ENCODE results near the gene HOXA3. TPM values are rescaled to one million over a fixed set of nuclear protein-coding genes. Genes with fewer than 3 reads are reported as not detected.
A peak's percentile ranks its signal among the peaks of the same experiment; 100 is the strongest.

HOXA3 gene
- total RNA-seq, 2 donors from 2014 or later: 13.3 to 14.1 TPM

DNA sequence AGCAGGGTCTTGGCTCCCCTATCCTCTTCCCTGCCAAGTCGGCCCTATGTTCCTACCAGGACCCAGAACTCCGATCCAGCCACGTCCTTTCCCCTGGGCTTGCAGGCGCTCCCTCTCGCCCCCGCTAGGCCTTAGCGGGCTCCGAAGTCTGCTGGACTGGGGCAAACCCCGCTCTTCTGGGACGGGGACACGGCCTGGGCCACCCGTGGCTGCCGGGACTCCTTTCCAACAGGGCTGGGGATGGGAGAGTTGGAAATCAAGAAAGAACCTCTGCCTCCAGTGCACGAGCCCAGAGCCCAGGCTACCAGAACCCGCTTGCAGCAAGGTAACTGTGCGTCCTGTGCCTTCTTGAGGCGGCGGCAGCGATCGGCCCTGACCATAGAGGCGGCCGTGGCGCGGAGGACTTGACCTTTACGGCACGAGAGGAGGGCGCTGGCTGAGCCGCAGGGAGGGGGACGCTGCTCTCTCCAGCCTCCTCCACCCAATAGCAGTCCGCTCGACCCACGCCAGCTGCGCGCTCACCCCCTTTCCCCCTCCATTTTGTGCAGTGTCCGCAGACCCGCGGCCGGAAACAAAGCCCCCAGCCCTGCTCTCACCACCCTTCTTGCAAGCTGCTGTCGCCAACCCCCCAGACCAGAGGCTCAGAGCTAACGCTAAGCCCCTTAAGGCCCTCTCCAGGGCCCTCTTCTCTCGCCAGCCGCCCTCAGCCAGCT lies 39.6 kb upstream of the HOXA3 start:
- H3K4me3 ChIP-seq: peak overlapping the region; percentile 39
- H3K9ac ChIP-seq (ENCODE audit: low read depth in 2 of 2, low read length in 2 of 2): peak overlapping the region; percentile 74 to 89
- peaks cover 6% of the 10 kb centered on the region for H3K4me1 ChIP-seq
- peak; percentile 70 for DNase-seq
- intact Hi-C loops (cut with DNase I): loop anchor here (10.0 kb wide), 2 partner anchors 553 to 903 kb away; partner anchors contain the start of gene TAX1BP1
- H3K27ac ChIP-seq: peak overlapping the region; percentile 94
- TF ChIP-seq, protein P1, sequence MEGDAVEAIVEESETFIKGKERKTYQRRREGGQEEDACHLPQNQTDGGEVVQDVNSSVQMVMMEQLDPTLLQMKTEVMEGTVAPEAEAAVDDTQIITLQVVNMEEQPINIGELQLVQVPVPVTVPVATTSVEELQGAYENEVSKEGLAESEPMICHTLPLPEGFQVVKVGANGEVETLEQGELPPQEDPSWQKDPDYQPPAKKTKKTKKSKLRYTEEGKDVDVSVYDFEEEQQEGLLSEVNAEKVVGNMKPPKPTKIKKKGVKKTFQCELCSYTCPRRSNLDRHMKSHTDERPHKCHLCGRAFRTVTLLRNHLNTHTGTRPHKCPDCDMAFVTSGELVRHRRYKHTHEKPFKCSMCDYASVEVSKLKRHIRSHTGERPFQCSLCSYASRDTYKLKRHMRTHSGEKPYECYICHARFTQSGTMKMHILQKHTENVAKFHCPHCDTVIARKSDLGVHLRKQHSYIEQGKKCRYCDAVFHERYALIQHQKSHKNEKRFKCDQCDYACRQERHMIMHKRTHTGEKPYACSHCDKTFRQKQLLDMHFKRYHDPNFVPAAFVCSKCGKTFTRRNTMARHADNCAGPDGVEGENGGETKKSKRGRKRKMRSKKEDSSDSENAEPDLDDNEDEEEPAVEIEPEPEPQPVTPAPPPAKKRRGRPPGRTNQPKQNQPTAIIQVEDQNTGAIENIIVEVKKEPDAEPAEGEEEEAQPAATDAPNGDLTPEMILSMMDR (IDR thresholded peaks at IDR 0.05): no peak
- no peaks in the 10 kb centered on the region for H3K27me3 ChIP-seq
- H3K9me3 ChIP-seq: no peaks in the 10 kb centered on the region
- H3K36me3 ChIP-seq: no peaks in the 10 kb centered on the region

DNA sequence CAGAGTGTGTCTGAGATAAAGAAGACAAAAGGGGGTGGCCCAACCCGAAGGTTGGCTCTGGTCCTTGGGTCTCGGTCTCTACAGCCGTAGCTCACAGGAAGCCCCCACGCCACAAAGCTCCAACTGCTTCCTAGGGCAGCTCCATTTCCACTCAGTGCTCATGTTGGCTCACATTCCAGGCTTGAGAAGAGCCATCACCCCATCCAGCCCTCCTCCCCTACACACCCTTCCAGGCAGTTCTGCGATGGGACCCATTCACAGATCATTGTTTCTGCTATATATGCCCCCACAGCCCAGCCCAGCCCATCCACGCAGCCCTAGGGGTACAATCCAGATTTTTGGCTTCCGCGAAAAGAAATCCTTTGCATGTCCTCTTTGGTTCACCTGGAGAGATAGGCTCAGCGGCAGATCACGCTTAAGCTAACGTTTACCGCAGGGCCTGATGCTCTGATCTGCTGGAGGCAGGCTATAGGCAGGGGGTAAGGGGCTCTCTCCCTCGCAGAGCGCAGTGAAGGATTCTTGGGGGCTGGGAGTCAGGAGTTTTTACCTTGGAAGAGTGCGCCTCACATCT lies 38.9 kb upstream of the HOXA3 start:
- H3K9me3 ChIP-seq: no peaks in the 10 kb centered on the region
- TF ChIP-seq, protein P1 (IDR thresholded peaks at IDR 0.05): no peak
- no peaks in the 10 kb centered on the region for H3K27me3 ChIP-seq
- peak; percentile 47 for DNase-seq
- H3K36me3 ChIP-seq: no peaks in the 10 kb centered on the region
- intact Hi-C loops (cut with DNase I): loop anchor here (10.0 kb wide), 2 partner anchors 554 to 904 kb away; partner anchors contain the start of gene TAX1BP1
- peak overlapping the region; percentile 74 to 89 for H3K9ac ChIP-seq (ENCODE audit: low read depth in 2 of 2, low read length in 2 of 2)
- H3K4me1 ChIP-seq: peaks cover 6% of the 10 kb centered on the region
- peak overlapping the region; percentile 39 for H3K4me3 ChIP-seq
- H3K27ac ChIP-seq: peak overlapping the region; percentile 94

DNA sequence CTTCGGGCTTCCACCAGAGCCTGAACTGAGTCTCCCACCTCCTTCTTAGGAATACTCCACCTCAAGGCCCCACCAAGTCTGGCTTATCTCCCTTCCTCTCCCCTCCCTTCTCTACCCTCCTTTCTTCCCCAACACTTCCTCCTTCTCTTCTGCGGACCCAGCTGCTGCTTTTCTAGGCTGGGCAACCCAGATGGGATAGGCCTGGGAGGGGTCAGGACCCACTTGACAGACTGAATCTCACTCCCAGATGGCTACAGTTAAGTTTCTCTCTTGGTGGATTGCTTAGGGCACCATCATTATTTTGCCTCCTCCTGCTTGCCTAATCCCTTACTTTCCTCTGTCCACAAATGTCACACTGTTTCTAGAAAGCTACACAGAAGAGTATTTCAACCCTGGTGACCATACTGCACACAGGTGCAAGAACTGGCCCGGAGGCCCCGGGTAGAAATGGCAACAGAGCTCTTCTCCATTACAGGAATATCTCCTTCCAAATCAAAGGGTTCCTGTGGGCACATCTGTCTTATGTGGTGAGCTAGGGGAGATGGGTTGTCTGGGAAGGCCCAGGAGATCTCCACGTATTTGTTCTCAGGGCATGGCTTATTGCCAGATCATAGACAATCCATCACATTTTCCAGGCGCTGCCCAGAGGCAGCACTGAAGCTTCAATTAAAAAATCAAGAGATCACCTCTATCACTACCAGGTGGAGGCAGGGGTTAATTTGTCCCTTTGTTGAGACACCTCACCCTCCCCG lies 37.8 kb upstream of the HOXA3 start:
- peak overlapping the region in 1 of 2 donors; percentile 89 for H3K9ac ChIP-seq (ENCODE audit: low read depth in 2 of 2, low read length in 2 of 2)
- TF ChIP-seq, protein P1 (IDR thresholded peaks at IDR 0.05): no peak
- no peaks in the 10 kb centered on the region for H3K9me3 ChIP-seq
- H3K27me3 ChIP-seq: peaks cover 5% of the 10 kb centered on the region
- H3K36me3 ChIP-seq: no peaks in the 10 kb centered on the region
- H3K27ac ChIP-seq: peak overlapping the region; percentile 94
- intact Hi-C loops (cut with DNase I): loop anchor here (10.0 kb wide), 2 partner anchors 555 to 905 kb away; partner anchors contain the start of gene TAX1BP1
- H3K4me3 ChIP-seq: no peak overlapping the region
- H3K4me1 ChIP-seq: peaks cover 6% of the 10 kb centered on the region
- DNase-seq: peak; percentile 39

DNA sequence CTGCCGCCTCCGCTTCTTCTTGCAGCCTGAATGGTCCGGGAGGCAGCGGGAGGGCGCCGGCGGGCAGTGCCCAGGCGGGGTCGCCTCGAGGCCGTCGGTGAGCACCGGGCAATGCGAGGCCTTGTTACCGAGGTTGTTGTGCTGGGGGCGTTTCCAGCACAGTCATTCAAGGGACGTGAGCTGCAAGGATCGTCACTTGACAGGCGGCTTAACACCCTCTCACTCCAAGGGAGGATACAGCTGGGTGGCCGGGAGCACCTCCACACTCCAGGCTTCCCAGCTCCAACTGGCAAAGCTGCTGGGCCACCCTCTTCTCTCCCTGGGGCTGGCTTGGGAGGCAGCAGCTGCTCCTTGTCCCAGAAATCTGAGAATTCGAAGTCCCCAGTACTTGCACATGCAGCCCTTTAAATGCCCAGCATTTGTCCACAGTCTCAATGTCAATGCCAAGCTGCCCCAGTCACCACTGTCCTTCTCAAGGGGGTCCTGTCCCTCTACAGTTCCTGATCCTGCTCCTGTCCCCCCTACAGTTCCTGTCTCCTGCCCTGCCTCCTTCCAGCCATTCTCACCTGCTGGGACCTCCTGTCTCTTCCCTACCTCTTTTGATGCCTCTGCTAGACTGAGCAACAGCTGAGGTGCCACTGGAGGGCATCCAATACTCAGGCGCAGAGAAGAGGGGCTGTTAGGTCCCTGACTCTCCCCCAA lies 37.1 kb upstream of the HOXA3 start:
- Histone ChIP-seq H3K9ac (ENCODE audit: low read depth in 2 of 2, low read length in 2 of 2) (peak overlapping the region; percentile 81 to 89), H3K4me3 (peak overlapping the region; percentile 29), H3K27ac (peak overlapping the region; percentile 94), H3K4me1 (peaks cover 6% of the 10 kb centered on the region), H3K36me3 (no peaks in the 10 kb centered on the region), H3K9me3 (no peaks in the 10 kb centered on the region), H3K27me3 (peaks cover 5% of the 10 kb centered on the region)
- intact Hi-C loops (cut with DNase I): no loop called here
- peak; percentile 77 for DNase-seq
- TF ChIP-seq, protein P1 (IDR thresholded peaks at IDR 0.05): no peak

Data from colonic mucosa (tissue), 4 donors.